ENCODE measurements around the gene KRTAP9-7. TPM values are rescaled to one million over a fixed set of nuclear protein-coding genes. Genes with fewer than 3 reads are reported as not detected.
"Not testable (repeated sequence)": the region's sequence is repeated elsewhere in the genome, so short reads cannot be mapped to it uniquely, and the experiment has no call there.

KRTAP9-7 gene
- total and polyA plus RNA-seq, 2 experiments from 2014 or later, result not detected

DNA sequence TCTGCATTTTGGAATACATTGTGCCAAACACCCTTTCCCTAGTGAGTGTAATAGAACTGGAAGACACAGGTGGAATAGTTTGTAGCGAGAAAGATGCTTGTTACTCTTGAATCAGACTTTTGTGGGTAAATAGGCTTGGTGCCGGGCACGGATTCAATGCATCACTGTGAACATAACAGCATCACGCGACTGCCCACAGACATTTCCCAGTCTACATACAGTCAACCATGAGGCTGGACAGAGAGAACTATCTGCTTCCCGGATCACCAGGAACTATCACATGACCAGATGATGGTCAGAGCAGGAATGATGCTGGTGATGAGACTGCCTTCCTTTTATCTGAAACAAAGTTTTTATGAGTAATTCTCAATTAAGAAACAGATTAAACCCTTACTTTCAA is 49.4 kb upstream of the KRTAP9-7 start (continued):
- TF ChIP-seq, protein P1, sequence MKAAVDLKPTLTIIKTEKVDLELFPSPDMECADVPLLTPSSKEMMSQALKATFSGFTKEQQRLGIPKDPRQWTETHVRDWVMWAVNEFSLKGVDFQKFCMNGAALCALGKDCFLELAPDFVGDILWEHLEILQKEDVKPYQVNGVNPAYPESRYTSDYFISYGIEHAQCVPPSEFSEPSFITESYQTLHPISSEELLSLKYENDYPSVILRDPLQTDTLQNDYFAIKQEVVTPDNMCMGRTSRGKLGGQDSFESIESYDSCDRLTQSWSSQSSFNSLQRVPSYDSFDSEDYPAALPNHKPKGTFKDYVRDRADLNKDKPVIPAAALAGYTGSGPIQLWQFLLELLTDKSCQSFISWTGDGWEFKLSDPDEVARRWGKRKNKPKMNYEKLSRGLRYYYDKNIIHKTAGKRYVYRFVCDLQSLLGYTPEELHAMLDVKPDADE (IDR thresholded peaks at IDR 0.05), result no peak
- TF ChIP-seq POLR2AphosphoS5 (IDR thresholded peaks at IDR 0.05; ENCODE audit: low read depth), result no peak

DNA sequence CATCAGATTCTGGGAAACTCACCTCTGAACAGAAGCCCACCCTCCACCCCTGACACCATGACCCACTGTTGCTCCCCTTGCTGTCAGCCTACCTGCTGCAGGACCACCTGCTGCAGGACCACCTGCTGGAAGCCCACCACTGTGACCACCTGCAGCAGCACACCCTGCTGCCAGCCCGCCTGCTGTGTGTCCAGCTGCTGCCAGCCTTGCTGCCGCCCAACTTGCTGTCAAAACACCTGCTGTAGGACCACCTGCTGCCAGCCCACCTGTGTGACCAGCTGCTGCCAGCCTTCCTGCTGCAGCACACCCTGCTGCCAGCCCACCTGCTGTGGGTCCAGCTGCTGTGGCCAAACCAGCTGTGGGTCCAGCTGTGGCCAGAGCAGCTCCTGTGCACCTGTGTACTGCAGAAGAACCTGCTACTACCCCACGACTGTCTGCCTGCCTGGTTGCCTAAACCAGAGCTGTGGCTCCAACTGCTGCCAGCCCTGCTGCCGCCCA is 48.9 kb upstream of the KRTAP9-7 start, which contains the start of gene KRTAP9-2:
Gene KRTAP9-2, plus strand, starts transcription at position 51 of the 498 bp plus-strand sequence. Its CDS starts 7 bp downstream, at position 58.
- H3K4me3 Mint-ChIP-seq; H2AFZ ChIP-seq; H3F3A ChIP-seq (replicated peaks; ENCODE audit: low read depth); H3K4me1 ChIP-seq (ENCODE audit: insufficient read depth); DNase-seq (ENCODE audit: low spot score); H3K27me3 Mint-ChIP-seq (ENCODE audit: insufficient read depth, low read depth, poor library complexity); H3K27ac Mint-ChIP-seq; H3K36me3 Mint-ChIP-seq (ENCODE audit: low read depth); H3K79me2 ChIP-seq (replicated peaks; ENCODE audit: insufficient read depth); ATAC-seq; H3K27ac ChIP-seq (ENCODE audit: low read depth); H3K4me2 ChIP-seq; H4K20me1 ChIP-seq (replicated peaks; ENCODE audit: insufficient read depth); H3K4me1 Mint-ChIP-seq; H3K4me3 ChIP-seq; H3K36me3 ChIP-seq (ENCODE audit: insufficient read depth); H3K9me2 ChIP-seq (ENCODE audit: insufficient read depth); H3K27me3 ChIP-seq (ENCODE audit: insufficient read depth); H3K9me3 Mint-ChIP-seq: not testable (repeated sequence)

DNA sequence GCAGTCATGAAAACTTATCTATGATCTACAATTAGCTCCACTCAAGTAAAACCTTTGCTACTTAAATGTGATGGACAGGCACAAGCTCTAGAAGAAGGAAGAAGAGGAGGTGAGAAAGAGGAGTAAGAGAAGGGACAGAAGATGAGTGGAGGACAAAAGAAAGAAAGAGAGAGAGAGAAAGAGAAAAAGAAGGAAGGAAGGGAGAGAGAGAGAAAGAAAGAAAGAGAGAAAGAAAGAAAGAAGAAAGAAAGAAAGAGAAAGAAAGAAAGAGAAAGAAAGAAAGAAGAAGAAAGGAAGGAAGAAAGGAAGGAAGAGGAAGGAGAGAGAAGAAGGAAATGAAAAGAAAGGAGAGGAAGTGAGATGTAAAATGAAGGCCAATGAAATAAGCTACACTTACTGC is 45.4 kb upstream of the KRTAP9-7 start:
- H3K36me3 ChIP-seq (ENCODE audit: insufficient read depth), result no peaks in the 10 kb centered on the region
- H2AFZ ChIP-seq, result no peak overlapping the region
- H4K20me1 ChIP-seq (replicated peaks; ENCODE audit: insufficient read depth), result no peaks in the 10 kb centered on the region
- H3K36me3 Mint-ChIP-seq (ENCODE audit: low read depth), result no peaks in the 10 kb centered on the region
- TF ChIP-seq ZNF114 (CRISPR knock-in tag; IDR thresholded peaks at IDR 0.05), result no peak
- TF ChIP-seq, protein P1 (IDR thresholded peaks at IDR 0.05), result no peak
- no peak for TF ChIP-seq POLR2AphosphoS5 (IDR thresholded peaks at IDR 0.05; ENCODE audit: low read depth)
- no peak for TF ChIP-seq NANOG (IDR thresholded peaks at IDR 0.05; ENCODE audit: borderline replicate concordance)
- no peak for TF ChIP-seq STAT1 (IDR thresholded peaks at IDR 0.05; ENCODE audit: unreplicated experiment)
- TF ChIP-seq, protein P2, sequence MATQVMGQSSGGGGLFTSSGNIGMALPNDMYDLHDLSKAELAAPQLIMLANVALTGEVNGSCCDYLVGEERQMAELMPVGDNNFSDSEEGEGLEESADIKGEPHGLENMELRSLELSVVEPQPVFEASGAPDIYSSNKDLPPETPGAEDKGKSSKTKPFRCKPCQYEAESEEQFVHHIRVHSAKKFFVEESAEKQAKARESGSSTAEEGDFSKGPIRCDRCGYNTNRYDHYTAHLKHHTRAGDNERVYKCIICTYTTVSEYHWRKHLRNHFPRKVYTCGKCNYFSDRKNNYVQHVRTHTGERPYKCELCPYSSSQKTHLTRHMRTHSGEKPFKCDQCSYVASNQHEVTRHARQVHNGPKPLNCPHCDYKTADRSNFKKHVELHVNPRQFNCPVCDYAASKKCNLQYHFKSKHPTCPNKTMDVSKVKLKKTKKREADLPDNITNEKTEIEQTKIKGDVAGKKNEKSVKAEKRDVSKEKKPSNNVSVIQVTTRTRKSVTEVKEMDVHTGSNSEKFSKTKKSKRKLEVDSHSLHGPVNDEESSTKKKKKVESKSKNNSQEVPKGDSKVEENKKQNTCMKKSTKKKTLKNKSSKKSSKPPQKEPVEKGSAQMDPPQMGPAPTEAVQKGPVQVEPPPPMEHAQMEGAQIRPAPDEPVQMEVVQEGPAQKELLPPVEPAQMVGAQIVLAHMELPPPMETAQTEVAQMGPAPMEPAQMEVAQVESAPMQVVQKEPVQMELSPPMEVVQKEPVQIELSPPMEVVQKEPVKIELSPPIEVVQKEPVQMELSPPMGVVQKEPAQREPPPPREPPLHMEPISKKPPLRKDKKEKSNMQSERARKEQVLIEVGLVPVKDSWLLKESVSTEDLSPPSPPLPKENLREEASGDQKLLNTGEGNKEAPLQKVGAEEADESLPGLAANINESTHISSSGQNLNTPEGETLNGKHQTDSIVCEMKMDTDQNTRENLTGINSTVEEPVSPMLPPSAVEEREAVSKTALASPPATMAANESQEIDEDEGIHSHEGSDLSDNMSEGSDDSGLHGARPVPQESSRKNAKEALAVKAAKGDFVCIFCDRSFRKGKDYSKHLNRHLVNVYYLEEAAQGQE (IDR thresholded peaks at IDR 0.05; ENCODE audit: unreplicated experiment), result no peak
- no peak overlapping the region for H3K4me3 ChIP-seq
- H3K4me1 Mint-ChIP-seq, result no peaks in the 10 kb centered on the region
- no peaks in the 10 kb centered on the region for H3K4me1 ChIP-seq (ENCODE audit: insufficient read depth)
- H3K4me2 ChIP-seq, result no peak overlapping the region
- H3K27ac ChIP-seq (ENCODE audit: low read depth), result no peak overlapping the region
- no peaks in the 10 kb centered on the region for H3K27me3 ChIP-seq (ENCODE audit: insufficient read depth)
- DNase-seq (ENCODE audit: low spot score) (no peak), ATAC-seq (no peak)
- no peaks in the 10 kb centered on the region for H3K79me2 ChIP-seq (replicated peaks; ENCODE audit: insufficient read depth)
- H3K9me2 ChIP-seq (ENCODE audit: insufficient read depth), result no peaks in the 10 kb centered on the region
- H3F3A ChIP-seq (replicated peaks; ENCODE audit: low read depth), result no peaks in the 10 kb centered on the region
- H3K27ac Mint-ChIP-seq, result no peak overlapping the region
- no peak overlapping the region for H3K4me3 Mint-ChIP-seq
- no peaks in the 10 kb centered on the region for H3K27me3 Mint-ChIP-seq (ENCODE audit: insufficient read depth, low read depth, poor library complexity)
- no peaks in the 10 kb centered on the region for H3K9me3 Mint-ChIP-seq

Data from GM23338 (cell line).